ENCODE results near the gene TRIM28.

TRIM28 gene

DNA sequence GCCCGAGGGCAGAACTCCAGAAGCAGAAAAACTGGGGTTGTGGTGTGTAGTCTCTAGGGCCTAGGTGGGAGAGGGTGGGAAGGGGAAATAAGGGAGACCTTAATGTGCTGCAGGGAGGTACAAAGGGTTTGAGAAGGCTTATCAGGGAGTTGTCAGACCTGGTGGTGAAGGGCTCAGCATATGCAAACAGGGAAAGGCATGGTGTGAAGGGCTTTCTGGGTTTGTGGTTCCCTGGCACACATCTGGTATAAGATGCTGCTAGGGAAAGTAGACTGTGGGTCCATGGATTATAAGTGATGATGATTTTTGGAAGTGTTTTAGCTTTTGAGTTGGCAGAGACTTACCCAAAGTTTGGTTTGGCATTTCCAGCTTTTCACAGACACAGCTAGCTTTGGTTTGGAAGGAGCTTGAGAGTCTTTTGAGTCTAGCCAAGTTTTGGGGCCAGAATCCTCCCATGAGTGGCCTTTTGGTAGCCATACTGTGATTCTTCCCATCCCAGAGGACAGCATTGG, 2.2 kb downstream of the TRIM28 start:
- no peak for DNase-seq (ENCODE audit: low read depth, low spot score)
- H3K4me3 ChIP-seq (ENCODE audit: low read length), result peak overlapping the region; percentile 87

DNA sequence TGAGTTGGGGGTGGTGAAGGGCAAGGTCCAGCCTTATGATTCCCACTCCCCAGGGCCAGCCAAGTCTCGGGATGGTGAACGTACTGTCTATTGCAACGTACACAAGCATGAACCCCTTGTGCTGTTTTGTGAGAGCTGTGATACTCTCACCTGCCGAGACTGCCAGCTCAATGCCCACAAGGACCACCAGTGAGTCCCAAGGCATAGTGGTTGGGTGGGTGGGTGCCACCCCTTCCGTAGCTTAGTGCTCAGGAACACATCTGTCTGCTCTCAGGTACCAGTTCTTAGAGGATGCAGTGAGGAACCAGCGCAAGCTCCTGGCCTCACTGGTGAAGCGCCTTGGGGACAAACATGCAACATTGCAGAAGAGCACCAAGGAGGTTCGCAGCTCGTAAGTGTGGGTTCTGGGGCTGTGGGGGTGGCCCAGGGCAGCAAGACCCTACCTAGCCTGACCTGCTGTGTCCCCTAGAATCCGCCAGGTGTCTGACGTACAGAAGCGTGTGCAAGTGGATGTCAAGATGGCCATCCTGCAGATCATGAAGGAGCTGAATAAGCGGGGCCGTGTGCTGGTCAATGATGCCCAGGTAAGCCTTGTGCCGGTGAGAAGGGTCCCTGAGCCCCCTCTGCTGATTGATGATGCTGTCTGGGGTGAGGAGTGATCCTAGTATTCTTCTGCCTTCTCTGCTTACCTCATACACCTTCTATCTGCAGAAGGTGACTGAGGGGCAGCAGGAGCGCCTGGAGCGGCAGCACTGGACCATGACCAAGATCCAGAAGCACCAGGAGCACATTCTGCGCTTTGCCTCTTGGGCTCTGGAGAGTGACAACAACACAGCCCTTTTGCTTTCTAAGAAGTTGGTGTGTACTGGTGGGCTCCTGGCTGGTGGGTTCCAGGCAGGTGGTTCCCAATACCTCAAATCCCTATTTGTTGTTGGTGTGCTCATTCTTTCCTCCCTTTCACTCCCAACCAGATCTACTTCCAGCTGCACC, 3.8 kb downstream of the TRIM28 start:
- no peak overlapping the region for H3K4me3 ChIP-seq (ENCODE audit: low read length)
- DNase-seq (ENCODE audit: low read depth, low spot score), result no peak

DNA sequence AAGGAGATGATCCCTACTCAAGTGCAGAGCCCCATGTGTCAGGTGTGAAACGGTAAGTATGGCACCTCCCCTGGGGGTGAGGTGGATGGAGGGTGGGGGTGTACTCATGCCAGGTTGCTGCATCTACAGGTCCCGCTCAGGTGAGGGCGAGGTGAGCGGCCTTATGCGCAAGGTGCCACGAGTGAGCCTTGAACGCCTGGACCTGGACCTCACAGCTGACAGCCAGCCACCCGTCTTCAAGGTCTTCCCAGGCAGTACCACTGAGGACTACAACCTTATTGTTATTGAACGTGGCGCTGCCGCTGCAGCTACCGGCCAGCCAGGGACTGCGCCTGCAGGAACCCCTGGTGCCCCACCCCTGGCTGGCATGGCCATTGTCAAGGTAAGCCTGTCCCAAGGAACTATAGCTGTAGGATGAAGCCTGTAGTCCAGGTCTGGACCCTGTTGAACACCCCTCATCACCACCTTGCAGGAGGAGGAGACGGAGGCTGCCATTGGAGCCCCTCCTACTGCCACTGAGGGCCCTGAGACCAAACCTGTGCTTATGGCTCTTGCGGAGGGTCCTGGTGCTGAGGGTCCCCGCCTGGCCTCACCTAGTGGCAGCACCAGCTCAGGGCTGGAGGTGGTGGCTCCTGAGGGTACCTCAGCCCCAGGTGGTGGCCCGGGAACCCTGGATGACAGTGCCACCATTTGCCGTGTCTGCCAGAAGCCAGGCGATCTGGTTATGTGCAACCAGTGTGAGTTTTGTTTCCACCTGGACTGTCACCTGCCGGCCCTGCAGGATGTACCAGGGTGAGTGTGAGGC, 5.2 kb downstream of the TRIM28 start:
- no peak for DNase-seq (ENCODE audit: low read depth, low spot score)

DNA sequence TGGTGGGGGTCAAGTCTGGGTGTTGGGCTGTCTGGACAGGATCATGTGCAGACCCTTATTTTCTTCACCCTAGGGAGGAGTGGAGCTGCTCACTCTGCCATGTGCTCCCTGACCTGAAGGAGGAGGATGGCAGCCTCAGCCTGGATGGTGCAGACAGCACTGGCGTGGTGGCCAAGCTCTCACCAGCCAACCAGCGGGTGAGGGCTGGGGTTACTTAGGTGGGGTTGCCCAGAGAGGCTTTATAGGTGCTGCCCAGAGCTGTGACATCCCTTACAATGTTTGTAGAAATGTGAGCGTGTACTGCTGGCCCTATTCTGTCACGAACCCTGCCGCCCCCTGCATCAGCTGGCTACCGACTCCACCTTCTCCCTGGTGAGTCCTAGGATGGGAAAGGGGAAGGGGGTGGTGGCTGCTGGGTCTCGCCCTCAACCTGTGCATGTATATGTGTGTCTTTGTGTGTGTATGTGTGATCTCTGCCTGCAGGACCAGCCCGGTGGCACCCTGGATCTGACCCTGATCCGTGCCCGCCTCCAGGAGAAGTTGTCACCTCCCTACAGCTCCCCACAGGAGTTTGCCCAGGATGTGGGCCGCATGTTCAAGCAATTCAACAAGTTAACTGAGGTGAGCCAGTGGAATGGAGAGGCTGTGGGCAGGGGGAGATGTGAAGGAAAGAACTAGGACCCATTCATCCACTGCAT, 5.9 kb downstream of the TRIM28 start:
- no peak for DNase-seq (ENCODE audit: low read depth, low spot score)
- no peak overlapping the region for H3K4me3 ChIP-seq (ENCODE audit: low read length)

More for the DNA sequence above, 5.2 kb downstream of the TRIM28 start:
- H3K4me3 ChIP-seq (ENCODE audit: low read length), result no peak overlapping the region

DNA sequence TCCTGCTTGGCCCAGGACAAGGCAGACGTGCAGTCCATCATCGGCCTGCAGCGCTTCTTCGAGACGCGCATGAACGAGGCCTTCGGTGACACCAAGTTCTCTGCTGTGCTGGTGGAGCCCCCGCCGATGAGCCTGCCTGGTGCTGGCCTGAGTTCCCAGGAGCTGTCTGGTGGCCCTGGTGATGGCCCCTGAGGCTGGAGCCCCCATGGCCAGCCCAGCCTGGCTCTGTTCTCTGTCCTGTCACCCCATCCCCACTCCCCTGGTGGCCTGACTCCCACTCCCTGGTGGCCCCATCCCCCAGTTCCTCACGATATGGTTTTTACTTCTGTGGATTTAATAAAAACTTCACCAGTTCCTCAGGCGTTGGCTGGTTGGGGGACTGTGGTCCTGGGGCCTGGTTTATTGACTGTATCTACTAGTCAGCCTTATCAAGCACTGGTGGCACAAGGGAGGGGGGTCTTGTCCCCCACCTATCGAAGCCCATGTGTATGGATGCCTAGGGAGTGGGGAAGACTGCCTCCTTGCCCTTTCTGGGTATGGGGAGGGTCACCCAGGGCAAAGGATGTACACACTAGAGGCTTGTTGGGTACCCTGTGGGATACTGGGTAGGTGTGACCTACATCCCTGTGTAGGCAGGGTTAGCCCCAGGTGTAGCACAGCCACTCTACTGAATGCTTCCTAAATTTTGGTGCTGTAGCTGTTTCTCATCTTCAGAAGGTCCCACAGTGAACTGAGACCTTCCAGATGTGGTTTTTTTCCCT, 6.7 kb downstream of the TRIM28 start:
- DNase-seq (ENCODE audit: low read depth, low spot score), result no peak
- no peak overlapping the region for H3K4me3 ChIP-seq (ENCODE audit: low read length)

DNA sequence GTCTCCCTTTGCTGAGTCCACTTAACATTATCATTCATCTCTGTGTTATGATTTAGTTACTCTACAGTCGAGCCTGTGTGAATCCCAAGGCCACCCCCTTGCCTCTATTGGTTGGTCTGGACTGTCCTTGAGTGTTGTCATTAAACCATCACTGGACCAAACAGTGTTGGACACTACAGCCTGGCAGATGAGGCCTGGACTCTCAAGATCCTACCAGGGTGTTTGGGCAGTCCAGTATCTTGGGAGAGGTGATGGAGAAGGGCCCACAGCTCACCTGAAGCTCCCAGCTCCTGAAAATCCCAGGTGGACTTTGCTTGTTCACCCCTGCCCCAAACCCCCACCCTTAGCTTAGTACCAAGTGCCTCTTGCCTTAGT, 7.2 kb downstream of the TRIM28 start:
- no peak overlapping the region for H3K4me3 ChIP-seq (ENCODE audit: low read length)
- DNase-seq (ENCODE audit: low read depth, low spot score), result no peak

DNA sequence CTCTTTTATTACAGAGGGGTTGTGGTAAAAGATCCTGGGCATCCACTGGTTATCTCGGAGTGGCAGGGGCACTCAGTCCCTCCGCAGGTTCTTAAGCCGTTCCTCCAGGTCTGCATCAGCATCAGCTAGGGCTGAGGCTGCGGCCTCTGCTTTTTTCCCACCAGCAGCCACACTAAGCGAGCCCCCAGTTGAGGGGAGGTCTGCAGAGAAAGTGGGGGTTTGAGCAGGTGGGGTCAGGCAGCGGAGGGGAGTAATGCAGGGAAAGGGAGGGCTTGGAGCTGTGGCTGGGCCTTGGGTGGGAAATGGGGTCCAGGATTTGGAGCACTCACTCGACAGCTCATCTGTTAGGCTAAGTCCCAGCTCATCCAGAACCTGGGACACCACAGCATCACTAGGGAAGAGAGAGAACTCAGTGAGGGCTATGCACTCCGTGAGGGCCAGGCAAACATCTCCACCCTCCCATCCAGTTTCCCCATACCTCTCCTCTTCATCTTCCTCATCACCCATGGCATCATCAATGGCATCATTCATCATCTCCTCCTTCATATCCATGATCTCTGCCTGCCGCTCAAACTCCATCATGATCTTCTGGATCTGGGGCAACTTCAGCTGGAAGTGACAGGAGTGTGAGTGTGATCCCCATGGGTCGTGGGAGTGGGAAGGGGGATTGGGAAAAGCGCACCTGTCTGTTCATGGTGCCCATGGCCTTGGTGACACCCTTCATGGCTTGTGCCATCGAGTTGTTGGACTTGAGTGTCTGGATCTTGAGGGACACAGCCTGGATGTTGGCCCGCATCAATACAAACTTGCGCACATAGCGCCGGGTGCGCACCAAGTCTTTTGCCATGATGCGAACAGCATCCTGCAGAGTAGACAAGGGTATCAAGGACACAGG, 8.0 kb downstream of the TRIM28 start:
- H3K4me3 ChIP-seq (ENCODE audit: low read length), result no peak overlapping the region
- no peak for DNase-seq (ENCODE audit: low read depth, low spot score)

DNA sequence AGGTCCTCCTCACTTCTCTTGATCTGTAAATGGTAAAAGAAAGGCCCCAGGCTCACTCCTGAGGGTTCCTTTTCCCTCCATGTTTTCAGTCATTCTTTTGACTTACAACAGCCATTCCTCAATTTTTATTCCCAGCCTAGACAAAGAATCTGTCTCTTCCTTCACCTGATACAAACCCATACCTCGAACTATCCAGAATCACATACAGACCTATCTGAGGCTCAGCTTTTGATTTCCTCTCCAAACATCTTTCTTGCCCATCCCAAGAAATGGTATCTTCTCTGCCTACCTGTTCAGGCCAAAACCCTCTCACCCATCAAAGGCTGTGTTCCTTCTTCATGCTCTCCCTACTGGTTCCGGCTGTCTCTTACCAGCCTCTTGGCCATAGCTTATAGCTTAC, 8.8 kb downstream of the TRIM28 start:
- no peak for DNase-seq (ENCODE audit: low read depth, low spot score)
- no peak overlapping the region for H3K4me3 ChIP-seq (ENCODE audit: low read length)

DNA sequence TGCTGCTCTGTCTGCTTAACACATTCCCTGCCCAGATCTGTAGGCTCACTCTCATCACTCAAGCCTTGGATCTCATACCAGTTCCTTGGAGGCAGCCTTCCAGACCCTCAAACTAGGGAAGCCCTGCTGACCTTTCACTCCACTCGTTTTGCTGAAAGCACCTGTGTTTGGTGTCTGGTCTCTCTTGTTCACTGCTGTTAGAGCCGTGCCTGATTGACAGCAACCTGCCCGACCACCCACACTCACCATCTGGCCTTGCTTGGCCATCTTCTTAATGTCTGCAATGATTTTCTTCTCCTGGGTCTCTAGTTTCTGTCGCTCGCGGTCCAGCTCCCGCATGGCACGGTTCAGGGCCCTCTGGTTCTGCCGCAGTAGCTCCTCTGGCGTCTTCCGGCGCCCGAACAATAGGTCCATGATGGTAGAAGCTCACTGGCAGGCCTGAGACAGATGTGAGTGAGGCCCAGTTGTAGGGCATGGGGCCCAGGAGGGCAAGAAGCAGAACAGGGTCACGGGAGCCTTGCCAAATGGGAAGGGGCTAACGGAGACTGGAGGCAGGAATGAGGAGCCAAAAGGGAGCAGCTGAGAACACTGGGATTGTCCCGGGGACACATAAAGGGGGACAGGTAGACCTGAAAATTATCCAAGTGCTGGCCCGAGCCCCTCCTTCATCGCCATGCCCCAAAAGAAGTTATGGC, 10.1 kb downstream of the TRIM28 start:
- peak overlapping the region; percentile 85 for H3K4me3 ChIP-seq (ENCODE audit: low read length)
- DNase-seq (ENCODE audit: low read depth, low spot score), result no peak

DNA sequence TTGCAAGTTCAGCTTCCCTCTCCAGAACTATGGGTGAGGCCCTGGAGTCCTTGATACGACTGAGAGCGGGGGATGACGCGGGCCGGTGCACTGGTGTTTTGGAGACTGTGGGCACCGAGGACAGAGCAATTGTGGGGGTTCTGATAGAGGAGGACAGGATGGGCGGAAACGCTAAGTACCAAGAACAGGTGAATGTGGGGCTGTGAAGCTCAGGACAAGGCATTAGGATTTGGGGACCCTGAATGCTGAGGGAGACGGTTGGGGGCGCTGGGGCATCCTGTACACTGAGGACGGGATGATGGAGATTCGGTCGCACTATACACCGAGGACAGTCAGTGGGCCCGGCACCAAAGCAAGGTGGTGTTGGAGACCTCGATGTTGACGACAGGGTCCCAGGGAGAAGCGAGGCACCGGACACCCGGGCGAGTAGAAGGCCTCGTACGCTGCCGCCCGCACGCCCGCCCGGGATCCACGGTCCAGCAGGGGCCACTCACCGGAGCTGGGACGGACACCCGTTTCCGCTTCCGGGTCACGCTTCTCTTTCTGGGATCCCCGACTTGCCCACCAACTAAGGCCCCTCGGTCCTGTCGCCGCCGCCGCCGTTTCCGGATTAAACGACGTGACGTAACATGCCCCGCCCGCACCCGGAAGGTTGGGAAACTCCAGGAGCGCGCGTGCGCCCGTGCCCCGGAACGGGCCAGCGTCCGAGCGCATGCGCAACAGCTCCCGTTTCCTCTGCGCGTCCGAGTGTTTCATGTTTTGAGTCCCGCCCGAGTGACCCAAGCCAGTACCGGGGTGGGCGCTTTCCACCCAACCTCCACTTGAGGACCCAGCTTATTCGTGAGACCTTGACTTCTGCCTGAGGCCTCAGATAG, 10.9 kb downstream of the TRIM28 start, which contains the start of gene CHMP2A:
Gene CHMP2A, minus strand, starts transcription at position 612 of the 875 bp plus-strand sequence. CDS start 893 bp downstream, outside the sequence.
- DNase-seq (ENCODE audit: low read depth, low spot score), result peak; percentile 90
- peak within 1 kb of the TSS; percentile 85 for H3K4me3 ChIP-seq (ENCODE audit: low read length)

DNA sequence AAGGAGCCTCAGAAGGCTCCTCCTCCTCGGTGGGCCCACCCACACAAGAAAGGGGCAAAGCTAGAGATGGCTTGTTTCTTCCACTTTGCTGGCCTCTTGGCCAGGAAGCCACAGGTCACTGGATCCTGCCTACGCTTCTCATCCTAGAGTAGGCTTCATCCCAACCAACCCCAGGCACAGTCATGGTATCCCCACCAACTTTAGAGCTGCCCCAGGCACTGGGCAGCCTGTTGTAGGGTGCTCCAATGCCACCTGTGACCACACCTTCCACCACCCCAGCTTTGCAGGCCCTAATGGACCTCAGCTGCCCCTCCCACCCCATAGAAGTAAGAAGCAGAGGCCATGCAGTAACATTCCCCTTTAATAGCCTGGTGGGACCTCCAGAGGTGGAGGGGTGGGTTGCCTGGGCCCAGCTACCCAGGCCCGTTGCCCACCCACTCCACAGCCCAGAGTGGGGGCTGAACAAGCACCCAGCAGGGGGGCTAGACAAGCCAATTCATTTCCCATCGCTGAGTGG, 11.6 kb downstream of the TRIM28 start:
- H3K4me3 ChIP-seq (ENCODE audit: low read length), result peak overlapping the region; percentile 85
- no peak for DNase-seq (ENCODE audit: low read depth, low spot score)

DNA sequence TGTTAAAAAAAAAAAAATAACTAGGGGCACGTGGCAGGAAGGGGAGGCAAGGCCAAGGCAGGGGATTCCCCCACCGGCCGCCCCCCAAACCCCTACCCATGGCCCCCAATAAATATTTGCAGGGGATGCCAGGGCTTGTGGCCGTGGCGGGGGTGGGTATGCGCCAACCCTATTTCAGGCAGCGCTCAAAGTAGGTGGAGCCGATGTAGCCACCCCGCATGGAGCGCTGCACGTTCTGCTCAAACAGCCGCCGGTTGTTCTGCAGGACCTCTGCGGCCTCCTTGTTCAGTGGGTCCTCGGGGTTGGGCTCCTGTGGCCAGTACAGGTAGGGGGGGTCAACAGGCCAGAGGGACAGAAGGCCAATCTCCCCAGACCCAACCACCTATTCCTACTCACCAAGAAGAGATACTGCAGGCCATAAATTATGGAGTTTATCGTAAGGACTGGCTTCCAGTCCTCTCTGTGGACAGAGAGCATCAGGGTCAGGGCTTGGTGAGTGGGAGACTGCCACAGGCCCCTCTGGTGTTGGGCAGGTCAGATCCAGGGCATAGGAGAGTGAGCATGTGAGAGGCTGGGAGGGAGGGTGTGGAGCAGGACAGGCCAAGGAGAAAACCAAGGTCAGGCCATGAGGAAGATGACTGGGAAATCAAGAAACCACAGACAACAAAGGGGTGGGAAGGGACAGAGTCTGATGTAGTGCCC, 12.2 kb downstream of the TRIM28 start:
- no peak for DNase-seq (ENCODE audit: low read depth, low spot score)
- no peak overlapping the region for H3K4me3 ChIP-seq (ENCODE audit: low read length)

DNA sequence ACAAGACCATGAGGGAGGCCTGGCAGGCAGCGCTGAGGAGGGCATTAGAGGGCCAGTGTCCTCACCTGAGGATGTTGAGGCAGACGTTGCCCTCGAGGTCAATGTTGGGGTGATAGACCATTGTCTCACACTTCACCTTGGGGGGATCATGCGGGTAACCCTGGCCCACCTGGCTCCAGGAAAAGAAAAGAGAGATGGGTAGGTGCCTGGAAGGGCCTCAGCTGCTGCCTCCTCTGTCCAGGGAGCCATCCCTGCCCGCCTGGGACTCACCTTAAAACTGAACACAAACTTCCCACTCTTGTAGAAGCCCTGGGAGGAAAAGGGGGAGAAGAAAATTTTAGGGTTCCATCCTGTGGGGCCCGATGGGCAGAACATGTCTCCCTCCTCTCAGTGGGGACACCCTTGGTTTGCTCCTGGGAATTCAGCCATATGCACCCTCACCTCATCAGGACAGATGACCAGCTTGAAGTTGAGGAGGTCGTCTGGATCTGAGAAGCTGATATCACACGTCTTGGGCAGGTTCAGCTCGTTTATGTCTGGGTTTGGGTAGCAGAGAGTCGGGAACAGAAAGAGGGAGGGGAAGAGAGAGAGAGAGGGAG, 12.9 kb downstream of the TRIM28 start:
- DNase-seq (ENCODE audit: low read depth, low spot score), result no peak
- H3K4me3 ChIP-seq (ENCODE audit: low read length), result peak overlapping the region; percentile 99

DNA sequence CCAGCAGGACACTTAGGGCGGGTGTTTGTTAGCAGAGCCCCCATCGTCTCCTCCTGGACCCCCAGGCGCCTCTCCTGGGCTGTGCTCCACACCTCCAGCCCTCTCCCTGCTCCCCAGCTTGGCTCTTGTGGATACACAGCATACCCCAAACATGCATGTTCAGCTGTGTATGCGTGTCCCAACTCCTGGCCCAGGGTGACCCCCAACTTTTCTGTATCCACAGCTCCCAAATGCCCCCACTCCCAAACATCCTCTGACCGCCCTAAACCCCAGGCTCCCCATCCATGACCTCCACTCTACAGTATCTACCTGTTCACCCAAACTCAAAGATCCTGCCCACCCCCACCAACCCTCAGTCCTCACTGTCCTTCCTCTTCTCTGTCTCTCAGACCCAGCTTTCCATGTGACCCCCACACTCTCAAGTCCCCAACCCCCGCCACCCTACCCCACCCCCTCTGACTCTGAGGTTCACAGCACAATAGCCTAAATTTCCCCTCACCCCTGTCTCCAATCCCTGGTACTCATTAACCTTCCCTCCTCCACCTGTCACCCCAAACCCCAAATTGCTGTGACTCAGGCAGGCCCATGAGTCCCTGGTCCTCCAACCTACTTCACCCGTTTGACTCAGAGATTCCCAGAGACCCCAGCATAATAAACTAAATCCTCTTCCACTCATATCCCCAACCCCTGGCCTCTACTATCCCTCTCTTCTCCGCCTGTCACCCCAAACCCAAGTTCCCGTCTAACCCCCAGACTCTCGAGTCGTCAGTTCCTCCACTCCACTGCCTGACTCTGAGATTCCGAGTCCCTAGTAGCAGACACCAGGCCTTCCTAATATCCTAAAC, 13.6 kb downstream of the TRIM28 start:
- H3K4me3 ChIP-seq (ENCODE audit: low read length), result peak overlapping the region; percentile 99
- no peak for DNase-seq (ENCODE audit: low read depth, low spot score)

Data from Jurkat, Clone E6-1 (cell line).